DOHH2 (cell line): ENCODE measurements around the gene SGCD.

Source experiments
- EZH2phosphoT487 ChIP-seq: fragments of 200-600 bp; sonication (generic); IDR thresholded peaks from 2 replicates; pipeline ENCODE4 v1.6.1; 2017; ENCODE audit warnings: borderline replicate concordance, mild to moderate bottlenecking, antibody characterized with exemption, low read length, moderate library complexity, mixed read lengths
- TF ChIP-seq, protein P1 (sequence below): fragments of 200-600 bp; sonication (generic); IDR thresholded peaks from one replicate; pipeline ENCODE4 v1.5.1; 2014; ENCODE audit warnings: antibody characterized with exemption, mild to moderate bottlenecking, low read depth, low read length; ENCODE audit not compliant: poor library complexity, severe bottlenecking

- TF ChIP-seq, protein P1, sequence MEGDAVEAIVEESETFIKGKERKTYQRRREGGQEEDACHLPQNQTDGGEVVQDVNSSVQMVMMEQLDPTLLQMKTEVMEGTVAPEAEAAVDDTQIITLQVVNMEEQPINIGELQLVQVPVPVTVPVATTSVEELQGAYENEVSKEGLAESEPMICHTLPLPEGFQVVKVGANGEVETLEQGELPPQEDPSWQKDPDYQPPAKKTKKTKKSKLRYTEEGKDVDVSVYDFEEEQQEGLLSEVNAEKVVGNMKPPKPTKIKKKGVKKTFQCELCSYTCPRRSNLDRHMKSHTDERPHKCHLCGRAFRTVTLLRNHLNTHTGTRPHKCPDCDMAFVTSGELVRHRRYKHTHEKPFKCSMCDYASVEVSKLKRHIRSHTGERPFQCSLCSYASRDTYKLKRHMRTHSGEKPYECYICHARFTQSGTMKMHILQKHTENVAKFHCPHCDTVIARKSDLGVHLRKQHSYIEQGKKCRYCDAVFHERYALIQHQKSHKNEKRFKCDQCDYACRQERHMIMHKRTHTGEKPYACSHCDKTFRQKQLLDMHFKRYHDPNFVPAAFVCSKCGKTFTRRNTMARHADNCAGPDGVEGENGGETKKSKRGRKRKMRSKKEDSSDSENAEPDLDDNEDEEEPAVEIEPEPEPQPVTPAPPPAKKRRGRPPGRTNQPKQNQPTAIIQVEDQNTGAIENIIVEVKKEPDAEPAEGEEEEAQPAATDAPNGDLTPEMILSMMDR = no peak
- TF ChIP-seq EZH2phosphoT487 = no peak
Measured at GRCh38 chr5:156378159-156378558, 51.2 kb downstream of the SGCD start.
